Measurements from ENCODE around the gene RASA3. TPM values are rescaled to one million over a fixed set of nuclear protein-coding genes. Genes with fewer than 3 reads are reported as not detected.
"Not testable (repeated sequence)": the region's sequence is repeated elsewhere in the genome, so short reads cannot be mapped to it uniquely, and the experiment has no call there.

RASA3 gene
- polyA plus RNA-seq, 1 donor = 11.5 TPM

GRCh38 chr13:114080739-114081561 lies 51.5 kb downstream of the RASA3 start:
- no peak for DNase-seq

GRCh38 chr13:114079601-114080536 lies 52.6 kb downstream of the RASA3 start:
- DNase-seq = no peak

GRCh38 chr13:114078461-114079451 lies 53.7 kb downstream of the RASA3 start:
- no peak for DNase-seq

GRCh38 chr13:114077933-114078325 lies 54.5 kb downstream of the RASA3 start:
- DNase-seq = no peak

- no peak for DNase-seq
Measured at GRCh38 chr13:114077099-114077932, 55.1 kb downstream of the RASA3 start.

GRCh38 chr13:114076329-114077090 lies 55.9 kb downstream of the RASA3 start:
- no peak for DNase-seq

GRCh38 chr13:114075811-114076210 lies 56.6 kb downstream of the RASA3 start:
- DNase-seq = not testable (repeated sequence)

- no peak for DNase-seq
Measured at GRCh38 chr13:114074671-114075315, 57.6 kb downstream of the RASA3 start.

GRCh38 chr13:114073881-114074612 lies 58.4 kb downstream of the RASA3 start:
- DNase-seq = no peak

- DNase-seq = no peak
Measured at GRCh38 chr13:114072421-114072820, 60.0 kb downstream of the RASA3 start.

GRCh38 chr13:114071991-114072390 lies 60.4 kb downstream of the RASA3 start:
- no peak for DNase-seq

- no peak for DNase-seq
Measured at GRCh38 chr13:114071410-114071809, 61.0 kb downstream of the RASA3 start.

GRCh38 chr13:114070098-114070799 lies 62.2 kb downstream of the RASA3 start:
- DNase-seq = no peak

GRCh38 chr13:114069376-114070097 lies 62.9 kb downstream of the RASA3 start:
- DNase-seq = no peak

- DNase-seq = no peak
Measured at GRCh38 chr13:114068656-114069318, 63.6 kb downstream of the RASA3 start.

- no peak for DNase-seq
Measured at GRCh38 chr13:114067886-114068651, 64.4 kb downstream of the RASA3 start.

All from left kidney (tissue), 2 donors.